HG03039 (cell line): ENCODE data around the gene TMEM235.

Source experiments
- ATAC-seq: cut with Tn5 transposase; IDR thresholded peaks from one replicate; pipeline ENCODE4 v1.9.1; 2021; ENCODE audit warnings: mild to moderate bottlenecking, moderate library complexity; ENCODE audit not compliant: unreplicated experiment

The TMEM235 gene

GRCh38 chr17:78269955-78270381, 38.5 kb downstream of the TMEM235 start:
- ATAC-seq: no peak

- no peak for ATAC-seq
Observed at GRCh38 chr17:78271419-78272170, 40.2 kb downstream of the TMEM235 start.

GRCh38 chr17:78272181-78272913, 40.9 kb downstream of the TMEM235 start:
- ATAC-seq: no peak

GRCh38 chr17:78272914-78273258, 41.5 kb downstream of the TMEM235 start:
- no peak for ATAC-seq

- ATAC-seq: no peak
Observed at GRCh38 chr17:78273813-78274212, 42.4 kb downstream of the TMEM235 start.

- ATAC-seq: no peak
Observed at GRCh38 chr17:78275355-78275754, 43.9 kb downstream of the TMEM235 start.

GRCh38 chr17:78276098-78276887, 44.9 kb downstream of the TMEM235 start:
- ATAC-seq: no peak

- no peak for ATAC-seq
Observed at GRCh38 chr17:78278139-78278741, 46.8 kb downstream of the TMEM235 start.

GRCh38 chr17:78279360-78279990, 48.0 kb downstream of the TMEM235 start:
- ATAC-seq: no peak

- ATAC-seq: no peak
Observed at GRCh38 chr17:78281249-78281845, 49.9 kb downstream of the TMEM235 start.

- no peak for ATAC-seq
Observed at GRCh38 chr17:78284146-78284545, 52.7 kb downstream of the TMEM235 start.

- ATAC-seq: no peak
Observed at GRCh38 chr17:78289004-78289403, 57.6 kb downstream of the TMEM235 start.

GRCh38 chr17:78289802-78290363, 58.5 kb downstream of the TMEM235 start:
- ATAC-seq: no peak
